Stimulated activated CD8-positive, alpha-beta memory T cell treated with anti-CD3 and anti-CD28 coated beads, Interleukin-12 subunit alpha, Interleukin-12 subunit beta, amount 100 ng/mL, for 4 hours (primary cell): Measurements from ENCODE around the gene KSR2.

Source experiments
- DNase-seq: peaks from one replicate; pipeline ENCODE4 v3.0.0-alpha.2; 2020; ENCODE audit warnings: low read depth

KSR2 gene

DNA sequence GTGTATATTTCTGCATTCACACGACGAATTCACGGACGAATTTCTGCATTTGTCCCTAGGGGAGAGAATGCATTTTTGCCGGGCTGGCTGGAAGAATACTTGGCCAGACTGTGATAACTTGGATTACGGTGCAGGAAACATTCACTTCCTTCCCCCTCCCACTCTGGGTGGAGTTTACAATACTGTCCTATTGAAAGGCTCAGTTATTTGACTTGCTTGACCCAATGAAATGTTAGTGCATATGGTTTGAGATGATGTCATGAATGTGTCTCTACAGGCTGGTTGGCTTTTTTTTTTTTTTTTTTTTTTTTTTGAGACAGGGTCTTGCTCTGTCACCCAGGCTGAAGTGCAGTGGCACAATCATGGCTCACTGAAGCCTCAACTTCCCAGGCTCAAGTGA, 516.7 kb downstream of the KSR2 start:
- no peak for DNase-seq

DNA sequence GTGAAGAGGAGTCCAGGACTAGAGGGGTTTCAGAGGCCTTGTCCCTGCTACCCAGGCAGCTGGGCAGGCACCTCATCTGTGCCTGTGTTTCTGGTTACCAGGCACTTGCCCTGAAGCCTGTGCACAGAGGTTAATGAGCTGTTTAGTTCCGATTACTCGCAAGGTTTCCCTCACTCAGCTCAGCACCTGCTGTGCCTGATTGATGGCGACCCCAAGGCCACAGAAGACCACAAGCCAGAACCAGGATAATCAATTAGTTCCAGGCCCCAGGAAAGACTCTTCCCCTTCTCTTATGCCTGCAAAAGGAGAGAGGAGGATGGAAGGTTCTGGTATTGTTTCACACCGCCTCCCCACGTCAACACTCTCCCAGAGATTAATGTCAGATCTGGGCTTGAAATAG, 518.6 kb downstream of the KSR2 start:
- no peak for DNase-seq

DNA sequence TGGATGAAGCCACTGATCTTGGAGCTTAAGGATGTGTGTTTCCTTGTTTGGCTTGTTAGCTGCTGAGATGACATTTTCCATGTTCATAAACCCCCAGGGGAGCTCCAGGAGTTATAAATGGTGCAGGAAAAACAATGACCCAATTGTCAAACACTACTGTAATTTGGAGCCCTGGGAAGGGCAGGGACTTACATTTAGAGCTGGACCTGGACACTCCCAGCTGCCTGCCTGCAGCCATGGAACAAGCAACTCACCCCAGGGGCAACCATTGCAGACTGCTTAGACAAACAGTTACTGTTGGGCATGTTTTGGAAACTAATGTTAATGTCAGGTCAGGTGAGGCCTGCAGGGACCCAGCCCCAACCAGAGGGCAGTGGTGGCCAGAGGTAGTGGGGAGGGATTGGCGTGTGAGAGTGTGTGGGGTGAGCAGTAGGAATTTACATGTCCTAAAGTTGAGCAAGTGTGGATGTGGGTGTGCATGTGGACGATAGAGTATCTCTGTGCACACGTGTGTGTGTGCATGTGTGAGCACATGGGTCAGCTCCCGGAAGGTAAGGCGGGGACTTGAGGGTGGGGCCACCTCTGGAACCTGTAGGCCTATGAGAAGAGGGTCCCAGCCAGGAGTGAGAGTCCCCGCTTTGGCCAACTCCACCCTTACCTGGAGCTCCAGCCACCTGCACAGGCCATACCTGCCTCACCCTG, 521.0 kb downstream of the KSR2 start:
- no peak for DNase-seq

- DNase-seq, result no peak
Measured at GRCh38 chr12:117444781-117445180, 524.0 kb downstream of the KSR2 start.

- no peak for DNase-seq
Measured at GRCh38 chr12:117441751-117442150, 527.0 kb downstream of the KSR2 start.

DNA sequence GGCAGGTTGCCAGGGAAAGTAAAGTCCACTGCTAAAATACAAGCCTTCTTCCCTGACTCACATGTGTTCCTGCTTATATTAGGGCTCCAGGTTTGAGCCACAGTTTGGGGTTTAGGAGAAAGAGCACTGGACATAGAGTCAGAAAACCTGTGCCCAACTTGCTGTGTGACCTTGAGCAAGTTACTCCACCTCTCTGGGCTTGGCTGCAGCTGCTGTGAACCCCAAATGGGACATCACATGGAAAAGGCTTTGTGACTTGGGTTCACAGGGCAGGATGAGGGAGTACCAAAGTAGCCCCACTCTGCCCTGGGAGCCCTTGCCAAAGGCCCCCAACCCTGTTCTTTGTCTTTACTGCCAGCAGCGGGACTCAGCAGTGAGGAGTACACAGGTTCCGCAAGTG, 528.4 kb downstream of the KSR2 start:
- no peak for DNase-seq

DNA sequence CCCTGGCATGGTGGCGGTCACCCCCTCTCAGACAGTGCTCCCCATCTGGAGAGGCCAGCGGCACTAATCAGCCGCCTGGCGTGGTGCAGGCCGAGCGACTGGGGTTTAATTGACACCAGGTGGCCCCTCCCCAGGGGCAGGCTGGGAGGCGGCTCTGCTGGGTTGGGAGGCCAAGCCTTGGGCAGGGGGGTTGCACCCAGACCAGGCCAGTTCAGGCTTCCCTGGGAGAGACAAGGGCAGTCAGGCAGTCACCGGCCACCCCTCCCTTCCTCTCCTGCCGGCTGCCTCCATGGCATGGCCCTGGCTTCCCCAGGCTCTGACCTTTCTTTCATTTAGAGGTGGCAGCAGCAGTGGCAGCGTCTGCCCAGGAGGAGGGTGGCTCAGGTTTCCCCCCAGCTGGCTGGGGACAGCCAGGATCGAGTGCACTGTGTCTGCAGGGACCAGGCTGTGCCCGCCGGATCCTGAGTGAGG, 529.2 kb downstream of the KSR2 start:
- DNase-seq, result no peak

- DNase-seq, result no peak
Measured at GRCh38 chr12:117438809-117439208, 530.0 kb downstream of the KSR2 start.

GRCh38 chr12:117437516-117438255, 531.1 kb downstream of the KSR2 start:
- DNase-seq, result no peak

DNA sequence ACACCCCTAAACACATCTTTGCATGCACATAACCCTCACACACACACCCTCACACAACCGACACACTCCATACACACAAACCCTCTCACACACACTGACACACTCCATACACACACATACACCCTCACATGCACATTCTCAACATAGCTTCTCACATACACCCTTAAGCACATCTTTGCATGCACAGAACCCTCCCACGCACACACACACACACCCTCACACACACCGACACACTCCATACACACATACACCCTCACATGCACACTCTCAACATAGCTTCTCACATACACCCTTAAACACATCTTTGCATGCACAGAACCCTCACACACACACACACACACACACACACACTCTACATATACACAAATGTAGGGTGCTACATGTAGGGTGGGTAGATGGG, 534.9 kb downstream of the KSR2 start:
- DNase-seq, result no peak

DNA sequence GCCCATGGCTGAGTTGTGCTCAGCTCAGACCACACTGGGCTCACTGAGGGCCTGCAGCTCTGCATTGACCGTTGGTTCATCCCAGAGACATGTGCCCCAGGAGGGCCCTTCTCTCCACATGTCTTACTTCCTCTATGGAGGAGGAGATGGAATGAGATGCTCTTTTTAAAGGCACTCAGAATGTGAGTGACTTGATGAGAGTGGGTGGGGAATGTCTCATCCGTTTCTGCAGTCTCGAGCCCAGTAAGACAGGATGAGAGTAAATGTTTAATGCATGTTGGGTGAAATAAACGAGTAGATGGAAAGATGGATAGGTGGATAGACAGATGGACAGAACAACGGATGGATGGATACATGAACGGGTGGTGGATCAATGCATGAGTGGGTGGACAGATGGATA, 538.5 kb downstream of the KSR2 start:
- no peak for DNase-seq

DNA sequence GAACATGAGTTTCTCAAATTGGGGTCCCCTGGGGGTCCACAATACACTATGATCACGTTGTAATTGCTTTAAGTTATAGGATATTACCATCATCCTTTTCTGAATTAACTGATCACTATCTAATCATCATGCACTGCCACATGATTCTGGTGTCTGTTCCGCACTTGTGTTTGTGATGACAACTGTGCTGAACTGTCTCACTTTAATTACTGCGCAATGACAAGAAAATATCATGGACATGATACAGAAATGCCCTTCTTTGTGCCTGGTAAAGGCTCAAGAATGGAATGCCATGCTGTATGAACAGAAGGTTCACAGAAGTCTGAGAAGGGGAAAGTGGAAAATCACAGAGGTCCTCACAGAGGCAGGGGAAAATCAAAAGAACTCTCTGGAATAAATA, 541.6 kb downstream of the KSR2 start:
- no peak for DNase-seq

DNA sequence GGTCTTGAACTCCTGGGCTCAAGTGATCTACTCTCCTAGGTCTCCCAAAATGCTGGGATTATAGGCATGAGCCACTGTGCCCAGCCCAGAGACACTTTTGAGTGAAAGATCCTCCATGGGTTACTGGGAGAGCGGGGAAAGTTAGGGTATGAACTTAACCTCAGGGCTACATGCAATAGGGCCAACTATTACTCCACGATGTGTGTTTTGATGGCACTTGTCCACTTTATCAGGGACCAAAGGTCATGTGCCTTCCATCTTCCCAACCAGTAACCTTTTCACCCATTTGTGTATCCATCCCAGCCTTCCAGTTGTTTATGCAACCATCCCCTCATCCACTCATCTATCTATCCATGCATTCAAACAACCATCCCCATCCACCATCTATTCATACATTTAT, 546.8 kb downstream of the KSR2 start:
- DNase-seq, result no peak

GRCh38 chr12:117421068-117421752, 547.6 kb downstream of the KSR2 start:
- no peak for DNase-seq

GRCh38 chr12:117417004-117417403, 551.8 kb downstream of the KSR2 start:
- no peak for DNase-seq

- DNase-seq, result no peak
Measured at GRCh38 chr12:117412465-117413188, 556.2 kb downstream of the KSR2 start.

- DNase-seq, result no peak
Measured at GRCh38 chr12:117409286-117409685, 559.5 kb downstream of the KSR2 start.

DNA sequence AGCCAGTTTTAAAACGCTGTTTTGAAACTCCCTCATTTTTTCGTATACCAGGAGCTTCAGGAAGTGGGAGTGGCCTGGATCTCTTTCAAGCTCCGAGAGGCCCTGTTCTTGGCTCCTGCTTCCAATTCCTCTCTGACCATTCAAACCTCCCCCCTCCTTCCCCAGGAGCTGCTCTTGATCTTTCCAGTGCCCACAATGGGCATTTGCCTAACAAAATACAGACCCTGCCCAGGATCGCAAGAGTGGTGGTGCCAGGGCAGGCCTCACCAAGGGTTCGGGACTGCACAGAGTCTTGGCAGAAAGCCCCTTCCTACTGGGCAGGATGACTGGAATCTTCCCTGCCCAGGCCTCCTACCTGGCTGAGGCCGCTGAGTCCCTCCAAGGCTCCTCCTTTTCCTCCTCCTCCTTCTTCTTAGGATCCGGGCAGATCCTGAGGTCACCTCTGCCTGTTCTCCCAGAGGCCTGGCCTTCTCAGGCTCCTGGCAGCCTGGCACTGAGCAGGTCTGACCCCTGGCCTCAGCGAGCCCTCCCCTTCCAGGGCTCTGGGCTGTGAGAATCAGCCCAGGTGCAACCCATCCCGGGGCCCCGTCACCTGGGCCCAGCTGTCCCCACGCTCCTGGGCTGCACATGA, 560.5 kb downstream of the KSR2 start:
- no peak for DNase-seq

DNA sequence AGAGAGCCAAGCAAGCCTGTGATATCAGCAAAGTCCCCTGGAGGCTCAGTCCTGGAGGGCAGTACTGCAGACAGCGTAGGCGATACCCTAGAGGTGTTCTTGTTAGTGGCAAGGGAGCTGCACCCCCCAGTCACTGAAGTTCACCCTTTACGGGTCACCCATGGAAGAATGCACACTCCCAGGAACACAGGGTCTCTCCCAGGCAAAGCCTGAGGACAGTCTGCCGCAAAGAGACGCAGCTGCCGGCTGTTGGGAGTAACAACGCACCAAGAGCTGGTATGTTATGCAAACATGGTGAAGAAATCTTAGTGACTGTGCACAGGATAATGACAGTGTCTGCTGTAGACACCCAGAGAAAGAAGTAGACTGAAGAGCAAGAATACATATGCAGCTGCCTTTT, 563.9 kb downstream of the KSR2 start:
- no peak for DNase-seq

DNA sequence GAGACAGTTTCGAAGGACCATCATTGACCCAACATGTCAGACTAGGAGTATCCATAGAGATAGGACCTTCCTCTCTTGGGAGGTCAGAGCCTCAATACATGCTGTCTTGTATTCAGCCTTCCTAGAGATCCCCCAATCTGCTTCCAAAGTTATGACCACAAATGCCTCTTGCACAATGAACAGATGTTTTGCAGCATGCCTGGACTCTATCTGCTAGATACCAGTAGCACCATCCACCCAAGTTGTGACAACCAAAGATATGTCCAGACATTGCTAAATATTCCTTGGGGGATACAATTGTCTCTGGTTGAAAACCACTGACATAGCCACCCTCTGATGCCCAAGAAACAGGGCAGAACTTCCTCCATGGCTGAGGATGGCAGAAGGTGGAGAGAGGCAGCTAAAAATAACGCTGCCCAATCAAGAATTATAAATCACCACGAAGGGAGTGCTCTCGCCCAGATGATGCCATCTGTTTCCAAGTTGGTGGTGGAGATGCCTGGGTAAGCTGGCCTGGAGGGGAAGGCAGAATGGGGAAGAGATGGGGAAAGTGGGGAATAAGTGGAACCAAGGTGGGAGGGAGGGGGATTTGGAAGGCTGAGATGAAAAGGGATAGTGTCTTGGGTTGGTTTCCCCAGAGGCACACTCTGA, 564.5 kb downstream of the KSR2 start:
- no peak for DNase-seq

DNA sequence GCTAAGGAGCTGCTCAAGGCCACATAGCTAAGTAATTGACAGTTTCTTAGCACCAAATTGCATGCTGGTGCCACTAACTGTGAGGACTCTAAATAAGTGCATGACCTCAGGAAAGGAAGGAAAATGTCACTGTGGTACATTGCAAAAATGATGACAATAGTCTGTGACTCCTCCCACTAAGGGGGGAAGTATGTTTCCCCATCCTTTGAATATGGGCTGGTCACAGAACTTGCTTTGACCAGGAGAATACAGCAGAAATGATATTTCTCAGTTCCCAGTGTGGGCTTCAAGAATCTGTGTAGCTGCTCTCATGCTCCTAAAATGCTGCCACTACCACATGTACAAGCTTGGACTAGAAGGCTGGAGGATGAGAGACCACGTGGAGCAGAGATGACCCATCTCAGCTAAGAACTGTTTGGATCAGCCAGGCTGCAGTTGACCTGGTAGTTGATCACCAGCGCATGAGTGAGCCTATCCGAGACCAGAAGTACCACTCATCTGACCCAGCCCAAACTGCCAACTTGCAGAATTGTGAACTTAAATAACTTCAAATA, 565.1 kb downstream of the KSR2 start:
- no peak for DNase-seq
